NCI-H460 (cell line): ENCODE results near the gene RC3H1. TPM values are rescaled to one million over a fixed set of nuclear protein-coding genes. Genes with fewer than 3 reads are reported as not detected.

Source experiments
- DNase-seq: peaks from one replicate; pipeline ENCODE4 v3.0.0-alpha.2; 2016; ENCODE audit warnings: low read depth; ENCODE audit errors: extremely low read depth
- small RNA-seq, 2 experiments: library from RNA; depleted of rRNA; stranded (forward); fragments of <200 nt; gene quantifications; one replicate each; pipeline ENCODE3, GENCODE V24; 2014
- total RNA-seq: library from RNA; depleted of rRNA; stranded (reverse); fragments of >200 nt; shearing (Covaris generic); gene quantifications from 2 replicates; pipeline ENCODE4 v1.2.3, GENCODE V29; 2014; rRNA removed

Gene RC3H1
- total RNA-seq, 1 experiment from 2014 or later = 20.8 TPM

DNA sequence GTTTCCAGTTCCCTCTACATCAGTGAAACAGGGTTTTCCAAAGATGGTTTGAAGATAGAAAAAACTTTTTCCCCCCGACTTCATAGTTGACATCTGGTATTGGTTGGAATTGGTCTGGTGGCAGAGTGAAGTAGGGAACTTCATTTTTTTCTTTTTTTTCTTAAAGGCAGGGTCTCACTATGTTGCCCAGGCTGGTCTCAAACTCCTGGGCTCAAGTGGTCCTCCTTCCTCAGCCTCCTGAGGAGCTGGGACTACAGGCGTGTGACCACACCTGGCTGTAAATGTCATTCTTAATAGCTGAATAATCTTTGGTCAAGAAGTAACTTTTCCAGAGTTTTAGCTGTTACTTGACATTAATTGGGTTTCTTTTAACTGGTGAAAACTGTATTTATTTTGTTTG, 132.3 kb downstream of the RC3H1 start:
- no peak for DNase-seq

DNA sequence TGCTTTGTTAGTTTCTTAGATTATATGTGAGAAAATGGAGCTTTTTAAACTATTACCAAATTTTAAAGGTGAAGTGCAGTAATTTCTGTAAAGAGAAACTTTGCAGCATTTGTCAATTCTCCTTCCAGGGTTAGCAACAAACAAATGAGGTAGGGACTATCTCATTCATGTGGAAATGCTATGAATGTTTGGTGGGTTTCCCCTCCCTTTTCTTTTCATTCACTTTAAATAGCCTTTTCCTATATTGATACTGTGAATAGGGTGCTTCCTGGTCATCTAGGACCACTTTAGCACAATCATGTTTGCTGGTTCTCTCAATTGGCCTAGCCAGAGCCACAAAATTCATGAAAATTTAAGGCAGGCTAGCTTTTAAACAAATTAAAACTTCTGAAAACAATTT, 133.4 kb downstream of the RC3H1 start:
- no peak for DNase-seq

DNA sequence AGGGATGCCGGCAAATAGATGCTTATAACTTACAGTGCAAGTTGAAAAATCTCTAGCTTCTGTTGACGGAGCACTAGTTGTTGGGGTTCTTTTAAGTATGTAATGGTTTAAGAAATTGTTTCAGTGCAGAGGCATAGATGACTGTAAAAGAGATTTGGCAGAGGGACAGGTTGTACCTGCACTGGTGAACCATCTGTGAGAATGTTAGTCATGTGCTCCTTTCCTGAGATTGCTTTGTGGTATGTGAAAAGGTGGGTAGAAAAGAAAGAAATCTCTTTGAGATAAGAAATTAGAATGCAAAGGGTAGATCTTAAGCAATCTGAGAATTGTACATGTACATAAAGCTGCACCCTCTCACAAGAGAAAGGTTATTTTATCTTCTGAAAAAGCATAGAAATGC, 134.5 kb downstream of the RC3H1 start:
- no peak for DNase-seq

DNA sequence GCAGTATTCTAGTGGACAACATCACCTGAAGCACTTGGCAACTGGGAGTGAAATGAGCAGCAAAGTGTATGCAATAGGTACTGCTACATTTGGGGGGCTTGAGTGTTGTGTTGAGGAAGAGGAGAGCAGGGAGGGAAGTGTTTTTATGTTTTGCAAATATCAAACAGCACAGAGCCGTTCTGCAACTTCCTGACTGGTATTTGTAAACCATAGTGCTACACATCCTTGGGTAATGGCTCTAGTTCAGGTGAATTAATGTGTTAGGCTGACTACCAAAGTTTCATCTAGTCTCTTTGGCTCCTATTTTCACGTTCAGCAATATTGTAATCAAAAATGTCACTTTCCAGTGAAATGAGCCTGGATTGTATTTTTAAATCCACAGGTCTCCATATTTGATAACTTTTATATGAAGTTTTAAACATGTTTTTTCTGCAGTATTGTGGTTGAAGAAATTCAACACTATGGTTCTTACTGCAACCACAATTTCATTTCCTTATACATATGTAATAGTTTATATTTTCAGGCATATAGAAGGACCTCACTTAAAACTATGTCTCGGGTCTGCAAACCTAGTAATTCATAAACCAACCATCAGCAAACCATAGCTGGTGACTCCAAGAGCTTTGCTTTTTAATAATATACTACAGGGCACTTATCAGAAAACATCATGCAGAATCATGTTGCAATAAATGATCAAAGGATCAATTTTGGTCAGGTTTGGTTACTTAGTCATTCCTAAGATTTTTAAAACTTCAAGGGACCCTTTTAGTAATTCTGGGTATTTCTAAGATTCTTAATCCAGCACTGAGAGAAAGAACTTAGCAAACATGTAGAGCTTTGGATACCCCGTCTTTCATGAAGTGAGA, 135.2 kb downstream of the RC3H1 start:
- no peak for DNase-seq

DNA sequence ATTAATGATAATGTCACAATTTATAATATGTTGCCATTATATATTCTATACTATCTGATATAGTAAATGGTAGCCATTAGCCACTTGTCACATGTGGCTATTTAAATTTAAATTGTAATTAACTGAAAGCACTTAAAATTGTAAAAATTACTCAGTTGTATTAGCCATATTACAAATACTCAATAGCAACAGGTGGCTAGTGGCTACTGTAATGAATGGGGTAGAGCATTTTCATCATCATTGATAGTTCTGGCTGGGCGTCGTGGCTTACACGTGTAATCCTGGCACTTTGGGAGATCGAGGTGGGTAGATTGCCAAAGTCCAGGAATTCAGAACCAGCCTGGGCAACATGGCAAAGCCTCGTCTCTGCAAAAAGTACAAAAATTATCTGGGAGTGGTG, 137.5 kb downstream of the RC3H1 start:
- no peak for DNase-seq

Small RNAs within 50 kb of the gene (small RNA-seq; reads per million reads assigned to genes)
- gene RNA5SP67 = 0.04 to 0.06 reads per million in 2 experiments
- 0.02 to 0.59 reads per million in 2 experiments for gene RNA5SP68

Other genes starting within 250 kb of the RC3H1 start
- gene DARS2, start 197.7 kb downstream of the RC3H1 start, total RNA-seq = 48.3 and 58.7 TPM in 2 replicates
- 43.8 and 45.7 TPM in 2 replicates for gene CENPL, start 197.5 kb downstream of the RC3H1 start, total RNA-seq
- 2,815 and 2,952 TPM in 2 replicates for gene GAS5, start 154.4 kb downstream of the RC3H1 start, total RNA-seq
- gene ZBTB37, start 154.0 kb downstream of the RC3H1 start, total RNA-seq = 12.6 and 14.3 TPM in 2 replicates
- 0.17 TPM in 1 of 2 replicates, not detected in the other for gene SERPINC1, start 105.0 kb downstream of the RC3H1 start, total RNA-seq
- 20.8 and 20.9 TPM in 2 replicates for gene RABGAP1L, start 137.2 kb upstream of the RC3H1 start, total RNA-seq